Measurements from ENCODE around the gene TSPAN5.

GRCh38 chr4:98490251-98490650 is 168.2 kb downstream of the TSPAN5 start:
- TF ChIP-seq, protein P1, sequence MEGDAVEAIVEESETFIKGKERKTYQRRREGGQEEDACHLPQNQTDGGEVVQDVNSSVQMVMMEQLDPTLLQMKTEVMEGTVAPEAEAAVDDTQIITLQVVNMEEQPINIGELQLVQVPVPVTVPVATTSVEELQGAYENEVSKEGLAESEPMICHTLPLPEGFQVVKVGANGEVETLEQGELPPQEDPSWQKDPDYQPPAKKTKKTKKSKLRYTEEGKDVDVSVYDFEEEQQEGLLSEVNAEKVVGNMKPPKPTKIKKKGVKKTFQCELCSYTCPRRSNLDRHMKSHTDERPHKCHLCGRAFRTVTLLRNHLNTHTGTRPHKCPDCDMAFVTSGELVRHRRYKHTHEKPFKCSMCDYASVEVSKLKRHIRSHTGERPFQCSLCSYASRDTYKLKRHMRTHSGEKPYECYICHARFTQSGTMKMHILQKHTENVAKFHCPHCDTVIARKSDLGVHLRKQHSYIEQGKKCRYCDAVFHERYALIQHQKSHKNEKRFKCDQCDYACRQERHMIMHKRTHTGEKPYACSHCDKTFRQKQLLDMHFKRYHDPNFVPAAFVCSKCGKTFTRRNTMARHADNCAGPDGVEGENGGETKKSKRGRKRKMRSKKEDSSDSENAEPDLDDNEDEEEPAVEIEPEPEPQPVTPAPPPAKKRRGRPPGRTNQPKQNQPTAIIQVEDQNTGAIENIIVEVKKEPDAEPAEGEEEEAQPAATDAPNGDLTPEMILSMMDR (IDR thresholded peaks at IDR 0.05), result no peak
- no peak for TF ChIP-seq POLR2A (IDR thresholded peaks at IDR 0.05)
